ENCODE measurements around the gene TALDO1. TPM values are rescaled to one million over a fixed set of nuclear protein-coding genes. Genes with fewer than 3 reads are reported as not detected.

Gene TALDO1
- polyA plus RNA-seq = 40.4 and 72.7 TPM in 2 replicates

DNA sequence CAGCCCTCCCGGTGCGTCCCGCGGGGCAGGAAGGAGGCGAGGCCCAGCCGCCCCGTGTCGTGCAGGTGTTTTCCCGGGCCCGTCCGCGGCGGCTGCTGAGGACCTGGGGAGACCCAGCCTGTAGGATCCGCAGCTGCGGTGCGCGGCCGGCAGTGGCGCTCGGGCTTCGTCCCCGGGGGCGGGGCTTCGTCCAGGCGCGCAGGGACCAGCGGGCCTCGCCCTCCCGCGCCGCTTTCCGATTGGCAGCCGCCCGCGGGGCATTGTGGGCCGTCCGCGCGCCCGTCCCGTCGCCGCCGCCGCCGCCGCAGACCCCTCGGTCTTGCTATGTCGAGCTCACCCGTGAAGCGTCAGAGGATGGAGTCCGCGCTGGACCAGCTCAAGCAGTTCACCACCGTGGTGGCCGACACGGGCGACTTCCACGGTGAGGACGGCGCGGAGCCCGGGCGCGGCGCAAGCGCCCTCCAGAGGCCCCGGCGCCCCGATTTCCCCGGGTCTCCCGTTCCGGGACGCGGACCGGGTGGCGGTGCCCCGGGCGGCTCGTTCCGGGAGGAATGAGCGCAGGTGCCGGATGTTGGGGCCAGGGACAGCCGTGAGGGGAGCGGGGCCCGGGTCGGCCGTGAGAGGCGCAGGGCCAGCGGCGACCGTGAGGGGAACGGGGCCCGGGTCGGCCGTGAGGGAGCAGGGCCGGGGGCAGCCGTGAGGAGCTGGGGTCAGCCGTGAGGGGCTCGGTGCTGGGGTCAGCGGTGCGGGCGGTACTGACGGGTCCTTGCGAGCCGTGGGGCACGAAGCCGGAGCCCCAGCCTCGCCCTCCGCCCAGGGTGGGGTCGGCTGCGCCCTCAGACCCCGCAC is at the start of gene TALDO1:
Gene TALDO1 (plus strand): TSS at position 307 of the 849 bp plus-strand sequence. CDS start 18 bp downstream, at position 325.

GRCh38 chr11:705646-706438 is 41.4 kb upstream of the TALDO1 start, which contains the start of gene EPS8L2:
EPS8L2 (plus strand) TSS chr11:706231; CDS start chr11:709408, 3,177 bp downstream.

DNA sequence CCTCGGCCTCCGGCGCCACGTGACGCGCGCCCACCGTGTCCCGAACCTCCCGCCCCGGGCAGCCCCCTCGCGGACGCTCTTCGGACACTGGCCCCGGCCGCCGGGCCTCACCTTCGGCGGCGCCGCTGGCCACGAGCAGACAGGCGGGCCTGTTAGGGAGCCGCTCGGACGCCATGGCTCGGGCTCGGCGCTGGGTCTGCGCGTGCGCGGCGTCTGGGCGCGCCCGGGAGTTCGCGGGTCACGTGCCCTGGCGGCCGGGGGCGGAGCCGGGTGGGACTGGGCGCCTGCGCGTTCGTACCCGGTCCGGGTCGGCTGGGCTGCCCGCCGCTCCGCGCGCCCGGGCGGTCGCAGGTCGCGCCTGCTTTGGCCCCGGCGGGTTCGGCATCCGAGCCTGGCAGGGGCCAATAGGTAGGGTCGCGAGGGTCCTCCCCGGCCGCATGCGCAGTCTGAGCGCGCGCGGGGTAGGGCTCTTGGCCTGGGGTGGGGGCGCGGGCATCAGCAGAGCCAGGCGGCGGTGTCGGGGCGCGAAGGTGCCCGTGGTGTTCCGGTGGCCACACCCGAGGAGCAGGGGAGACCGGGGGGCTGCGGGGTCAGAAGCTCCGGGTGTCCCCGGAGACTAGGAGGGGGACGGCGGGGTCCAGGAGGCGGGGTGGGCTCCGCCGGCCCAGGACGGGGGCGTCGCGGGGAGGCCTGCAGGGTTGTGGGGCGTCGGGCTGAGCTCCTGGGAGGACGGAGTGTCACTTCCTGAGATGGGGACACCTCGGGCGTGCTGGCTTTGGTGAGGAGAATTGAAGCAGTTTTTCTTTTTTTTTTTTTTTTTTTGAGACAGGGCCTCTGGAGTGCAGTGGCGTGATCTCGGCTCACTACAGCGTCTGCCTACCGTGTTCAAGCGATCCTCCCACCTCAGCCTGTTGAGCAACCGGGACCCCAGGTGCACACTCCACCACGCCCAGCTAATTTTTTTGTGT is 30.3 kb downstream of the TALDO1 start, which contains the start of gene GATD1:
Gene GATD1 (minus strand): TSS at position 200 of the 968 bp plus-strand sequence. CDS start 25 bp downstream, at position 175.

DNA sequence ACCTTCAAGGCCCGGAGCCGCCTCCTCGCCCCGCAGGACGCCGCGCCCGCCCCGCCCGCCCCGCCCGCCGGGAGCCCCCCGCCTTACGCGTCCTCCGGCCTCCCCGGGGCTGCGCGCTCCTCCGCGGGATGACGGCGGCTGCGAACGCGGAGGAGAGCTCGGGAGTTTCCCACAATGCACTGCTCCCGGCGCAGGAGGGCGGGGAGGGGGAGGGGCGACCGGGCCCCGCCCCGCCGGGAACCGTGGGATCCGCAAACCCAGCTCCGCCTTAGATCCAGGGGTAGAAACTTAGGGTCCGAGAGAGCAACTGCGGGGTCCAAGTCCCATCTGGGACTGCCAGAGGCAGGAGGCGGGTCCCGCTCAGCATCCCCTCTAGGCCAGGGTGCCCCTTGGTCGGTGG is 42.7 kb downstream of the TALDO1 start, which contains the start of gene CEND1:
Gene CEND1 (minus strand): TSS at position 148 of the 400 bp plus-strand sequence. CDS start 1,514 bp downstream, outside the sequence.

GRCh38 chr11:798093-798713 is 50.9 kb downstream of the TALDO1 start, which contains the start of gene SLC25A22:
SLC25A22 (minus strand) TSS chr11:798281; CDS start chr11:795006, 3,275 bp downstream.

DNA sequence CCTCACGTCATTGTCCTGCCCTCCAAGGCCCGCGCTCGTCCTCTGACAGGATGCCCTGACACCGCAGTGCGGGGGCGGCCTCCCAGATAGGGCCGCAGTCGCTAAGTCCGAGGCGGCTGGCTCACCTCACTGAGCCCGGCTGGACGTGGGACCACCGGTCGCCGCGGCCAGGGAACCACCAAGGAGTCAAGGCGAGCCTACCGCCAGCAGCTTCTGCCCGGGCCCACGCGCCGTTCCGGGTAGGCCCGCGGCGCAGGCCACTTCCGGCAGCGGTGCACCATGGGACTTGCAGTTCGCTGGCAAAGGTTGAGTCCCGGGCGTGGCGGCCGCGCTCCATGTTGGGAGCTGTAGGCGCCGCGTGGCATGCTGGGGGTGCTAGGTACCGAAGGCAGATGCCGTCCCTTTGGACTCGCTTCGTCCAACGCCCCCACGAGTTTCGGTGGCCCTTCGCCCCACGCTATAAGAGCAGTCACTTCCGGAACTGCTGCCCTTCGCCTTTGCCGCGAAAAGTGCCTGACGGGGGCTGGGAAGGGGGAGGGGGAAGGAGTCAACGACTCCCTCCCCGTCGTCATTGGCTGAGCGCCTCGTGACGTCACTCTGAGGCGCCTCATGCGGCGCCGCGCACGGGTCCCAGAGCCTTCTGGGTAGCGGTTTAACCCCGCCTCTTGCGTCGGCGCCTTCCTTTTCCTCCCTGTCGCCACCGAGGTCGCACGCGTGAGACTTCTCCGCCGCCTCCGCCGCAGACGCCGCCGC is 62.2 kb downstream of the TALDO1 start, which contains the start of gene RPLP2:
Gene RPLP2 (plus strand): TSS at position 681 of the 753 bp plus-strand sequence. CDS start 268 bp downstream, outside the sequence.

Other genes with a start within 250 kb of the TALDO1 start
- 12.8 and 13.2 TPM in 2 replicates for gene RNH1, start 240.2 kb upstream of the TALDO1 start, polyA plus RNA-seq
- gene HRAS, start 211.9 kb upstream of the TALDO1 start, polyA plus RNA-seq = 19.5 and 37.7 TPM in 2 replicates
- 0.13 TPM in 1 of 2 replicates, not detected in the other for gene LRRC56, start 209.9 kb upstream of the TALDO1 start, polyA plus RNA-seq
- not detected in 2 replicates for gene LMNTD2, start 186.7 kb upstream of the TALDO1 start, polyA plus RNA-seq
- 1.6 and 3.9 TPM in 2 replicates for gene RASSF7, start 186.5 kb upstream of the TALDO1 start, polyA plus RNA-seq
- gene PHRF1, start 171.0 kb upstream of the TALDO1 start, polyA plus RNA-seq = 0.19 and 0.35 TPM in 2 replicates
- not detected in 2 replicates for gene IRF7, start 131.5 kb upstream of the TALDO1 start, polyA plus RNA-seq
- gene CDHR5, start 122.5 kb upstream of the TALDO1 start, polyA plus RNA-seq = not detected in 2 replicates
- gene SCT, start 120.3 kb upstream of the TALDO1 start, polyA plus RNA-seq = not detected in 2 replicates
- gene DRD4, start 110.2 kb upstream of the TALDO1 start, polyA plus RNA-seq = not detected in 2 replicates
- gene DEAF1, start 52.2 kb upstream of the TALDO1 start, polyA plus RNA-seq = 10.8 and 19.0 TPM in 2 replicates
- gene TMEM80, start 51.6 kb upstream of the TALDO1 start, polyA plus RNA-seq = 31.2 and 39.5 TPM in 2 replicates
- 73.8 and 170 TPM in 2 replicates for gene EPS8L2, start 41.2 kb upstream of the TALDO1 start, polyA plus RNA-seq
- gene GATD1, start 30.0 kb downstream of the TALDO1 start, polyA plus RNA-seq = 1.9 and 5.7 TPM in 2 replicates
- gene CEND1, start 42.6 kb downstream of the TALDO1 start, polyA plus RNA-seq = 14.7 and 20.2 TPM in 2 replicates
- 4.6 and 6.6 TPM in 2 replicates for gene SLC25A22, start 50.8 kb downstream of the TALDO1 start, polyA plus RNA-seq
- gene PIDD1, start 57.8 kb downstream of the TALDO1 start, polyA plus RNA-seq = 0.95 and 0.99 TPM in 2 replicates
- gene RPLP2, start 62.5 kb downstream of the TALDO1 start, polyA plus RNA-seq = 295 and 369 TPM in 2 replicates
- gene PNPLA2, start 71.5 kb downstream of the TALDO1 start, polyA plus RNA-seq = 0.77 and 3.1 TPM in 2 replicates
- not detected in 2 replicates for gene CRACR2B, start 80.5 kb downstream of the TALDO1 start, polyA plus RNA-seq
- gene CD151, start 85.5 kb downstream of the TALDO1 start, polyA plus RNA-seq = 6.6 and 8.6 TPM in 2 replicates
- gene POLR2L, start 95.1 kb downstream of the TALDO1 start, polyA plus RNA-seq = 181 and 206 TPM in 2 replicates
- not detected in 2 replicates for gene TSPAN4, start 95.4 kb downstream of the TALDO1 start, polyA plus RNA-seq
- gene CHID1, start 163.3 kb downstream of the TALDO1 start, polyA plus RNA-seq = 25.8 and 47.8 TPM in 2 replicates
- gene AP2A2, start 178.4 kb downstream of the TALDO1 start, polyA plus RNA-seq = 32.3 and 35.2 TPM in 2 replicates

Data from Purkinje cell (primary cell).